ENCODE results near the gene ZFYVE28.
"Not testable (repeated sequence)": the region's sequence is repeated elsewhere in the genome, so short reads cannot be mapped to it uniquely, and the experiment has no call there.

The ZFYVE28 gene

GRCh38 chr4:2246384-2247127, 171.9 kb downstream of the ZFYVE28 start:
- DNase-seq, result peak; percentile 1

GRCh38 chr4:2245787-2246275, 172.6 kb downstream of the ZFYVE28 start:
- no peak for DNase-seq

- DNase-seq, result no peak
These were observed 173.2 kb downstream of the ZFYVE28 start for GRCh38 chr4:2245057-2245786.

GRCh38 chr4:2243681-2244380, 174.6 kb downstream of the ZFYVE28 start:
- no peak for DNase-seq

GRCh38 chr4:2241410-2242353, 176.8 kb downstream of the ZFYVE28 start, which contains the start of the genes HAUS3 and POLN:
Gene HAUS3, minus strand, starts transcription at chr4:2242121. Its CDS starts 1,175 bp downstream, at chr4:2240946.
Gene POLN, minus strand, starts transcription at chr4:2242121. Its CDS starts 12,890 bp downstream, at chr4:2229231.
- peak; percentile 97 for DNase-seq

- no peak for DNase-seq
These were observed 177.4 kb downstream of the ZFYVE28 start for GRCh38 chr4:2241003-2241402.

- no peak for DNase-seq
These were observed 181.3 kb downstream of the ZFYVE28 start for GRCh38 chr4:2236944-2237666.

GRCh38 chr4:2231082-2231481, 187.4 kb downstream of the ZFYVE28 start:
- DNase-seq, result no peak

- DNase-seq, result no peak
These were observed 192.2 kb downstream of the ZFYVE28 start for GRCh38 chr4:2226261-2226660.

GRCh38 chr4:2222838-2223237, 195.6 kb downstream of the ZFYVE28 start:
- DNase-seq, result no peak

- not testable (repeated sequence) for DNase-seq
These were observed 197.1 kb downstream of the ZFYVE28 start for GRCh38 chr4:2221378-2221777.

GRCh38 chr4:2220016-2220630, 198.3 kb downstream of the ZFYVE28 start:
- DNase-seq, result peak; percentile 77

Measured in effector CD4-positive, alpha-beta T cell (primary cell).